Pulmonary artery endothelial cell (primary cell): ENCODE data around the gene AFAP1L2. TPM values are rescaled to one million over a fixed set of nuclear protein-coding genes. Genes with fewer than 3 reads are reported as not detected.

Experiments used
- DNase-seq: peaks from one replicate; pipeline ENCODE4 v3.0.0-alpha.2; 2011; ENCODE audit warnings: low read depth, low spot score
- total RNA-seq: library from RNA; depleted of rRNA; stranded (reverse); fragments of >200 nt; gene quantifications from 2 replicates; pipeline ENCODE4 v1.2.3, GENCODE V29; 2014

Gene AFAP1L2
- total RNA-seq, 1 donor from 2014 or later = 1.3 TPM

- DNase-seq = no peak
Observed at GRCh38 chr10:114408968-114409444, 4.7 kb upstream of the AFAP1L2 start.

- no peak for DNase-seq
Observed at GRCh38 chr10:114408112-114408967, 4.0 kb upstream of the AFAP1L2 start.

DNA sequence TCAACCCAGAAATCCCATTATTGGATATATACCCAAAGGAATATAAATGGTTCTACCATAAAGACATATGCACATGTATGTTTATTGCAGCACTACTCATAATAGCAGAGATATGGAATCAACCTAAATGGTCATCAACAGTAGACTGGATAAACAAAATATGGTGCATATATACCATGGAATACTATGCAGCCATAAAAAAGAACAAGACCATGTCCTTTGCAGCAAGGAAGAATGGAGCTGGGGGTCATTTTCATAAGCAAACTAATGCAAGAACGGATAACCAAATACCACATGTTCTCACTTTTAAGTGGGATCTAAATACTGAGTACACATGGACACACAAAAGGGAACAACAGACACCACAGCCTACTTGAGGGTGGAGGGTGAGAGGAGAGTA lies 2.2 kb upstream of the AFAP1L2 start:
- no peak for DNase-seq

GRCh38 chr10:114405011-114405350 lies 679 bp upstream of the AFAP1L2 start:
- no peak for DNase-seq

DNA sequence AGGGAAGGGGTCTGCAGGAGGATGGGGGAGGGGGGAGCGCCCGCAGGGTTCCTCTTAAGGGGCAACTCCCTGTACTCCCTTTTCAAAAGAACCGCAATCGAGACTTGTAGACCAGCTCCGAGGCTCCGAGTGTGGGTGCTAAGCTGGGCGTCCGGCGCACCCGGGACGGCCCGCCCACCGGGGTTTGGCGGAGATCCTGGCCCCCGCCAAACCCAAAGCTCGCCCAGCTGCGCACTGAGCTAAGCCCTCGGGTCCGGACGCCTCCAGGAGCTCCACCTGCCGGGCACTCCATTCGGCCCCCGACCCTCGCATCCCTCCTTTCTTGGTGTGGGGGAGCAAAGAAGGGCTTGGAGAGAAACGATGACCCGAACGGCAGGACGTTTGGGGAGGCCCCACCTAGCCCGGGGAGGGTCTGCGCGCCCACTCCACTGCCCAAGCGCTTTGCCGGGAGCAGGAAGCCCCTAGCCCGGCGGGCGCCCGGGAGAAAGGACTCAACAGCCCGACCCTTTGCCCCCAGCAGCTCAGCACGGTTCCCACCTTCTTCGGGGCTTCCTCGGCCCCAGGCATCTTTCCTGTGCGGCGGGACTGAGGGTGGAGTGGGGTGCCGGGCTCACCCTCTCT lies 651 bp downstream of the AFAP1L2 start:
- DNase-seq = no peak

GRCh38 chr10:114402871-114403540 lies 1.3 kb downstream of the AFAP1L2 start:
- DNase-seq = no peak

DNA sequence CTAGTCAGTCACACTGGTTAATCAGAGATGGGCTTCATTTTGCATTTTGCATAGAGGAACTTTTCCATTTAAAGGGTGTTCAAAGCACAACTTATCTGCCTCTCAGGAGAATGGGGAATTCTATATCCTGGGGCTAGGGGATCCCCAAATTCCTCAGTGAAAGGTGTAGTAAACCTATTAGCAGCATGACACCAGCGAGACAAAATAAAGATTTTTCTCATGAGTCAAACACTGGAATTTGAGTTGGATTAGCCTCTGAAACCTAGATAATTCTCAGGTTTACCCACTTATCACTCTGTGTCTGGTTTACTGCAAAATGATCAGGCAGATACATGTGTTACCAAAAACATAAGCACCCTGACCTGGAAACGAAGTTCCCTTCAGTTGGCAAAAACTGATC lies 2.1 kb downstream of the AFAP1L2 start:
- DNase-seq = no peak

GRCh38 chr10:114401195-114401791 lies 3.0 kb downstream of the AFAP1L2 start:
- DNase-seq = no peak

GRCh38 chr10:114400091-114400490 lies 4.2 kb downstream of the AFAP1L2 start:
- DNase-seq = no peak

- DNase-seq = no peak
Observed at GRCh38 chr10:114399576-114399975, 4.7 kb downstream of the AFAP1L2 start.

- no peak for DNase-seq
Observed at GRCh38 chr10:114398587-114399331, 5.5 kb downstream of the AFAP1L2 start.

- no peak for DNase-seq
Observed at GRCh38 chr10:114397651-114398145, 6.6 kb downstream of the AFAP1L2 start.

DNA sequence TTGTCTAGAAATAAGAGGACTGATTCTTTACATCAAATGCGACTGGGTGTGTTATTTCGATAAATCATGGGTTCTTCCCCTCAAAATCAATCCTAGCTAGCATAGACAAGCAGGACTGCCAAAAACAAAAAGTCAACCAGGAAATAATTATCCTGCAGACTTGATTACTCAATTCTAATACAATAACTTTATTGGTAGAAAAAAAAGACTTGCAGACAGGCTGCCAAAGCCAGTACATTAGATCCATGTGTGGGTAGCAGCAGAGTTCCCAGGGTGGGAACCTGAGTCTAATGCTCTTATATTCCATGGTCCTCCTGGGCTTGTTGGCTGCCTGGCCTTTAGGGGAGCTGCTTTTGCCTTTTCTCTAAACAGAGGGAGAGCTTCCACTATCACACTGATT lies 7.8 kb downstream of the AFAP1L2 start:
- DNase-seq = no peak

DNA sequence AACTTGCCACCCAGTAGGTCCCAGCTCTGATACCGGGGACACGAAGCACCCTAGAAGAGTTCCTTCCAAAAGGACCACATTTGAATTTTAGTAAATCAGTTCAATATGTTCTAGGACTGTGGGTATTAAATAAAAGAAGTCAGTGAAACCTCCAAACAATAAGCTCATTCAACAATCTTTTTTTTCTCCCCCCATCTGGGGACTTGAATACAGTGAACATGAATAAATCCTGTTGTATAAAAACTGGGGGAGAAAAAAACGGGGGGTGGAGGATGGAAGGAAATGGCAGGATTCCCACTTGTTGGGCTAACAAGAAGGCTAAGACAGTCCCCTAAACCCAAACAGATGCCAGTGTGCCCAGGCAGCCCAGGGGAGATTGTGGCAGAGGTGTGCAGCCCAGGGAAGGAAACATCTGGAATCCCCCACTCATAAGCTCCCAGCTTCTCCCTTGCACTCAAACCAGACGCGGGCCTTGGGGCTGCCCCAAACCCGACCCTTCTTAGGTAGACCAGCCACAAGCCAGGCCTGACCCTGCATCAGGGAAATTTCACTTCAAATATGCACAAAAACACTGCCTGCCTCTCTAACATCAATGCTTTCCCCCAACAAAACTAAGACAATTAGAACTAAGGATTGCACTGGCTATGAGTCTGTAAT lies 8.8 kb downstream of the AFAP1L2 start:
- DNase-seq = no peak

DNA sequence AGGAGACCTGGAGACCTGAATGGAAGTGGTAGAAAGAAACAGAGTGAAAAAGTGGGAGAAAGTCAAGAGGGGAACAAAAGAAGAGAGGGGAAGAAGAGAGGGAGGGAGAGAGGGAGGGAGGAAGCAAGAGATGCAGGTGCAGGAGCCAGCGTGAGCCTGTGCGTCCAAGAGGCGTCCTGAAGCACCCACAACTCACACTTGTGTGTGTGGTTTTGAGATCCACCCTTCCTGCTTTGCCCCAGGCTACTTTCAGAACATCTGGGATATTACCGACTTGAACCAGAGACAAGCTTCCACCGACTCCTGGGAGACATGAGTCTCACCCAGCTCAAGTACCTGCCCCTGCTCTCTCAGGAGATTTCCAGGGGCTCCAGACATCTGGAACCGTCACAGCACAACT lies 9.8 kb downstream of the AFAP1L2 start:
- no peak for DNase-seq

DNA sequence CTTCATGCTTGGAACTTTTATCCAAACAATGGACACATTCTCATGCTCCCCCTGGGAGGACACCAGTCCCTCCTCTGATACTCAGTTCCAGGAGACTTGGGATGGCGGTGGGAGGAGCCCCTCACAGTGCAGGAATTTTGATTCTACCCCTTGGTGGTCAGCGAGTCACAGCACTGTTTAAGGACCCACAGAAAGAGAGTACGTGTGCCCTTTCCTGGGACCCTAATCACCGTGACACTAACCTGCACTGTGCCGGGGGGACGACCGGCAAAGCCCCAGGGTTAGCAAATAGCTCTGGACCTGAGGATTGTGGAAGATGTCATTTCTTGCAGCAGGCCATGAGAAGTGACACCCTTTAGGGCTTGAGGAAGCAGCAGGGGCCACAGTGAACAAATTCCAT lies 10.4 kb downstream of the AFAP1L2 start:
- no peak for DNase-seq

DNA sequence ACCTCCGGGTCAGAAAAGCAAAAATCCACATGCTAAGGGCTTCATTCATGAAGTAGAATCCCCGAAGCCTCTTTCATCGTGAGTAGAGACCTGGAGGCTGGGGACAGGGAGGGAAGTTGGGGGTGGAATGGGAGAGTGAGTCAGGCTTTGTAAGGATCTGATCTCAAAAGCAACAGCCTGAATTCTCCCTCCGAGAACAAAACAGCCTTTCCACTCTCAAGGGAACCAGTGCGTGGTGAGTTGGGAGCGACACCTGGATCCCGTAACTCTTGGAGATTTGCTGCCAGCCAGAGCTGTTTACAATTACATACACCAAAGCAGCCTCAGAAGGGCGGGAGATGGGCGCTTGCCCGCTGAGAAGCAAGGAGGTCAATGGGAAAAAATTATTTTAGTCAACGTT lies 10.8 kb downstream of the AFAP1L2 start:
- DNase-seq = peak; percentile 41

GRCh38 chr10:114392112-114392835 lies 12.0 kb downstream of the AFAP1L2 start:
- peak; percentile 57 for DNase-seq

GRCh38 chr10:114391599-114391998 lies 12.7 kb downstream of the AFAP1L2 start:
- DNase-seq = no peak

- DNase-seq = peak; percentile 85
Observed at GRCh38 chr10:114389426-114389825, 14.9 kb downstream of the AFAP1L2 start.
